ENCODE data around the gene TRPV6. TPM values are rescaled to one million over a fixed set of nuclear protein-coding genes. Genes with fewer than 3 reads are reported as not detected.
A peak's percentile ranks its signal among the peaks of the same experiment; 100 is the strongest.

The TRPV6 gene
- polyA plus RNA-seq, 3 donors, result 0.44 TPM; not detected in 2

DNA sequence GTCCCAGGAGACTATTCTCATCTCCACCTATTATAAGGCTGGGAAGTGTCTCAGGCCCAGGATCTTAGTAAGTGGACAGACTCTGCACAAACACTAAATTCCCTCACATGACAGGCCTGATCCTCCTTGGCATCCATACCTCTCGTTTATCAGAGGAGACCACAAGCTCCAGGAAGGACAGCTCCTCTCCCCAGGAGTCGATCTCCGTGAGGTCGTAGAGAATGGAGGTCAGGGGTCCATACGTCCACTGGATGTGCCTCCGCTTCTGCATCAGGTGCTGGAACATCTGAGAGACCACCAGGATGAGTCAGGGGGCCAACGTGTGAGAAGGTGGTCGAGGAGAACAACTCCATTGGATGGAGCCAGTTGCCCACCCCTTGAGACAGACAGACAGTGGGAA lies 42.4 kb upstream of the TRPV6 start:
- Histone ChIP-seq H3K9me3 (replicated peaks in 1 of 2; ENCODE audit: control insufficient read depth in 1 of 2, insufficient read depth in 1 of 2, low read length in 2 of 2) (peaks cover 10 to 23% of the 10 kb centered on the region in 2 donors), H3K36me3 (replicated peaks in 1 of 2; ENCODE audit: control insufficient read depth in 1 of 2, insufficient read depth in 2 of 2, low read length in 2 of 2) (no peaks in the 10 kb centered on the region), H3K4me3 (replicated peaks in 1 of 3; ENCODE audit: low read depth in 2 of 3, low read length in 3 of 3) (peak overlapping the region in 2 of 3 experiments; percentile 4 to 65), H2AFZ (ENCODE audit: insufficient read depth, low read depth, low read length, poor library complexity, severe bottlenecking) (peak overlapping the region; percentile 32), H4K20me1 (ENCODE audit: insufficient read depth, low read length) (no peaks in the 10 kb centered on the region), H3K27ac (ENCODE audit: low read depth in 1 of 2, low read length in 2 of 2) (peak overlapping the region; percentile 86 to 94), H3K4me2 (replicated peaks; ENCODE audit: extremely low read depth, low read length, poor library complexity, severe bottlenecking) (peak overlapping the region; percentile 67), H3K9ac (ENCODE audit: insufficient read depth, low read length, poor library complexity, severe bottlenecking) (peak overlapping the region; percentile 41), H3K4me1 (ENCODE audit: control insufficient read depth in 1 of 2, insufficient read depth in 2 of 2, low read length in 2 of 2) (peaks cover 33% of the 10 kb centered on the region in 2 donors), H3K79me2 (ENCODE audit: insufficient read depth, low read length) (no peaks in the 10 kb centered on the region), H3K27me3 (ENCODE audit: control insufficient read depth in 2 of 2, insufficient read depth in 2 of 2, low read length in 2 of 2) (no peaks in the 10 kb centered on the region)
- 88% methylated on average over 7 of the region's 8 CpGs for WGBS (ENCODE audit: insufficient coverage)
- Mint-ChIP-seq H3K4me3 (peak overlapping the region; percentile 59 to 85), H3K4me1 (peaks cover 32% of the 10 kb centered on the region), H3K27ac (peak overlapping the region; percentile 92 to 98 (median 96)), H3K27me3 (ENCODE audit: low read depth in 3 of 3) (peaks cover 0 to 8% (median under 1%) of the 10 kb centered on the region in 3 donors), H3K36me3 (peaks cover 6 to 8% of the 10 kb centered on the region in 2 donors), H3K9me3 (peaks cover 21 to 43% (median 32%) of the 10 kb centered on the region in 7 donors)
- DNase-seq, result no peak
- TF ChIP-seq CTCF (IDR thresholded peaks at IDR 0.05), result no peak
- intact Hi-C loops (cut with micrococcal nuclease), result no loop called here

GRCh38 chr7:142927085-142927745 lies 41.7 kb upstream of the TRPV6 start:
- H3K27me3 ChIP-seq (ENCODE audit: control insufficient read depth in 2 of 2, insufficient read depth in 2 of 2, low read length in 2 of 2), result no peaks in the 10 kb centered on the region
- peaks cover 6 to 8% of the 10 kb centered on the region in 2 donors for H3K36me3 Mint-ChIP-seq
- H3K27ac ChIP-seq (ENCODE audit: low read depth in 1 of 2, low read length in 2 of 2), result peak overlapping the region; percentile 86 to 94
- intact Hi-C loops (cut with micrococcal nuclease), result no loop called here
- peak overlapping the region; percentile 59 to 85 for H3K4me3 Mint-ChIP-seq
- H3K9me3 Mint-ChIP-seq, result peaks cover 21 to 43% (median 32%) of the 10 kb centered on the region in 7 donors
- peaks cover 10 to 23% of the 10 kb centered on the region in 2 donors for H3K9me3 ChIP-seq (replicated peaks in 1 of 2; ENCODE audit: control insufficient read depth in 1 of 2, insufficient read depth in 1 of 2, low read length in 2 of 2)
- DNase-seq, result peak; percentile 85 to 91 (median 90)
- H3K4me1 Mint-ChIP-seq, result peaks cover 32% of the 10 kb centered on the region
- no peak for TF ChIP-seq CTCF (IDR thresholded peaks at IDR 0.05)
- H3K4me2 ChIP-seq (replicated peaks; ENCODE audit: extremely low read depth, low read length, poor library complexity, severe bottlenecking), result peak overlapping the region; percentile 67
- WGBS (ENCODE audit: insufficient coverage), result 25% methylated on average over 2 of the region's 7 CpGs
- no peaks in the 10 kb centered on the region for H4K20me1 ChIP-seq (ENCODE audit: insufficient read depth, low read length)
- H3K27me3 Mint-ChIP-seq (ENCODE audit: low read depth in 3 of 3), result peaks cover 0 to 7% (median 0%) of the 10 kb centered on the region in 3 donors
- peak overlapping the region in 2 of 3 experiments; percentile 4 to 65 for H3K4me3 ChIP-seq (replicated peaks in 1 of 3; ENCODE audit: low read depth in 2 of 3, low read length in 3 of 3)
- no peak overlapping the region for H2AFZ ChIP-seq (ENCODE audit: insufficient read depth, low read depth, low read length, poor library complexity, severe bottlenecking)
- H3K4me1 ChIP-seq (ENCODE audit: control insufficient read depth in 1 of 2, insufficient read depth in 2 of 2, low read length in 2 of 2), result peaks cover 33% of the 10 kb centered on the region in 2 donors
- peak overlapping the region; percentile 41 for H3K9ac ChIP-seq (ENCODE audit: insufficient read depth, low read length, poor library complexity, severe bottlenecking)
- peak overlapping the region; percentile 92 to 98 (median 96) for H3K27ac Mint-ChIP-seq
- no peaks in the 10 kb centered on the region for H3K36me3 ChIP-seq (replicated peaks in 1 of 2; ENCODE audit: control insufficient read depth in 1 of 2, insufficient read depth in 2 of 2, low read length in 2 of 2)
- H3K79me2 ChIP-seq (ENCODE audit: insufficient read depth, low read length), result no peaks in the 10 kb centered on the region

Data from CD14-positive monocyte (primary cell).